Small intestine (tissue), 7 donors: ENCODE measurements around the gene PIEZO2. TPM values are rescaled to one million over a fixed set of nuclear protein-coding genes. Genes with fewer than 3 reads are reported as not detected.

Source experiments
- DNase-seq, 2 donors: peaks; one replicate each; pipeline versions ENCODE4 v3.0.0 to v3.0.0-alpha.2; 2013
- FAIRE-seq: peaks from 2 replicates; lab custom pipeline; 2012; peaks lifted over from hg19 to GRCh38; lab: Jason Lieb, UNC
- H3K27ac ChIP-seq, 3 donors: one replicate each; pipeline ENCODE4 v1.5.1; 2013; ENCODE audit warnings: low read length in 2 of 3, mild to moderate bottlenecking in 2 of 3, control low read depth in 1 of 3, inconsistent platforms in 1 of 3, low read depth in 1 of 3, moderate library complexity in 1 of 3
- H3K27me3 ChIP-seq, 3 donors: one replicate each; pipeline ENCODE4 v1.6.1; 2013; ENCODE audit warnings: low read length in 3 of 3, inconsistent platforms in 1 of 3; ENCODE audit not compliant: control insufficient read depth in 3 of 3, insufficient read depth in 3 of 3
- H3K36me3 ChIP-seq, 3 donors: one replicate each; pipeline ENCODE4 v1.6.1; 2013; ENCODE audit warnings: low read length in 3 of 3, inconsistent platforms in 1 of 3, low read depth in 1 of 3, mild to moderate bottlenecking in 1 of 3, moderate library complexity in 1 of 3; ENCODE audit not compliant: control insufficient read depth in 3 of 3, insufficient read depth in 2 of 3
- H3K4me1 ChIP-seq, 3 donors: one replicate each; pipeline ENCODE4 v1.6.1; 2013; ENCODE audit warnings: low read length in 2 of 3, inconsistent platforms in 1 of 3, low read depth in 1 of 3, mild to moderate bottlenecking in 1 of 3, moderate library complexity in 1 of 3; ENCODE audit not compliant: control insufficient read depth in 3 of 3, insufficient read depth in 2 of 3
- H3K4me3 ChIP-seq, 3 donors: one replicate each; pipeline ENCODE4 v1.5.1; 2013; ENCODE audit warnings: low read length in 3 of 3, control low read depth in 1 of 3, inconsistent platforms in 1 of 3, low read depth in 1 of 3, mild to moderate bottlenecking in 1 of 3, moderate library complexity in 1 of 3
- H3K9me3 ChIP-seq, 2 donors: one replicate each; pipeline ENCODE4 v1.6.1; 2013; ENCODE audit warnings: low read depth in 1 of 2, low read length in 1 of 2; ENCODE audit not compliant: control insufficient read depth in 2 of 2, insufficient read depth in 1 of 2
- WGBS, 3 donors: extraction: QIAGEN DNeasy Blood & Tissue Kit; methylation state at CpG; one replicate each; pipeline ENCODE4 v1.1.7; 2013; 5-methylcytosine and 5-hydroxymethylcytosine counted together
- polyA plus RNA-seq, 4 donors: library from polyadenylated mRNA; stranded (reverse) in 3 of 4; unstranded in 1 of 4; fragments of 200-250 nt in 3 of 4; fragments of 120-200 nt in 1 of 4; gene quantifications; one replicate each; pipeline versions ENCODE4 v1.2.1 to v1.2.3, GENCODE V29; 2013
- donor health status: healthy with polysubstance abuse.
- donor health status: control.
- donor health status: control.
- donor health status: Bipolar disorder and iron deficiency.
- donor health status: healthy.

PIEZO2 gene
- polyA plus RNA-seq, 4 donors = 0.81 to 30.2 (median 1.8) TPM; not detected in 1

GRCh38 chr18:10833656-10834055, 315.7 kb downstream of the PIEZO2 start:
- no peaks in the 10 kb centered on the region for H3K36me3 ChIP-seq
- WGBS, 3 donors = 60 to 62% (median 61%) methylated on average over 2 of the region's 2 CpGs
- DNase-seq = no peak
- H3K27ac ChIP-seq = no peak overlapping the region
- no peak overlapping the region for H3K4me3 ChIP-seq
- H3K4me1 ChIP-seq = peaks cover 0 to 7% (median 0%) of the 10 kb centered on the region in 3 donors
- FAIRE-seq = no peak
- H3K27me3 ChIP-seq = peaks cover 0 to 1% (median 0%) of the 10 kb centered on the region in 3 donors
- no peaks in the 10 kb centered on the region for H3K9me3 ChIP-seq

GRCh38 chr18:10826400-10826799, 323.0 kb downstream of the PIEZO2 start:
- DNase-seq (no peak), FAIRE-seq (no peak)
- 88 to 92% (median 89%) methylated on average over 2 of the region's 2 CpGs for WGBS, 3 donors
- Histone ChIP-seq H3K27ac (no peak overlapping the region), H3K4me3 (no peak overlapping the region), H3K4me1 (no peaks in the 10 kb centered on the region), H3K9me3 (no peaks in the 10 kb centered on the region), H3K36me3 (no peaks in the 10 kb centered on the region), H3K27me3 (peaks cover 0 to 4% (median 0%) of the 10 kb centered on the region in 3 donors)

- no peak for DNase-seq
Measured at GRCh38 chr18:10822456-10822855, 326.9 kb downstream of the PIEZO2 start.

GRCh38 chr18:10820681-10821080, 328.7 kb downstream of the PIEZO2 start:
- 72 to 84% (median 72%) methylated on average over 5 of the region's 5 CpGs for WGBS, 3 donors

More at GRCh38 chr18:10822456-10822855, 326.9 kb downstream of the PIEZO2 start:
- H3K27ac ChIP-seq = no peak overlapping the region
- H3K4me3 ChIP-seq = no peak overlapping the region
- no peaks in the 10 kb centered on the region for H3K4me1 ChIP-seq
- peaks cover 0 to 5% of the 10 kb centered on the region in 2 donors for H3K9me3 ChIP-seq
- 31 to 34% (median 32%) methylated on average over 6 of the region's 6 CpGs for WGBS, 3 donors
- H3K36me3 ChIP-seq = no peaks in the 10 kb centered on the region
- H3K27me3 ChIP-seq = no peaks in the 10 kb centered on the region
- FAIRE-seq = no peak

GRCh38 chr18:10814336-10814735, 335.0 kb downstream of the PIEZO2 start:
- no peaks in the 10 kb centered on the region for H3K36me3 ChIP-seq
- H3K4me1 ChIP-seq = no peaks in the 10 kb centered on the region
- DNase-seq (no peak), FAIRE-seq (no peak)
- no peak overlapping the region for H3K27ac ChIP-seq
- H3K4me3 ChIP-seq = no peak overlapping the region
- WGBS, 3 donors = 54 to 67% (median 61%) methylated on average over 4 of the region's 4 CpGs
- no peaks in the 10 kb centered on the region for H3K27me3 ChIP-seq
- no peaks in the 10 kb centered on the region for H3K9me3 ChIP-seq

More at GRCh38 chr18:10820681-10821080, 328.7 kb downstream of the PIEZO2 start:
- H3K4me1 ChIP-seq = no peaks in the 10 kb centered on the region
- no peak overlapping the region for H3K27ac ChIP-seq
- DNase-seq (no peak), FAIRE-seq (no peak)
- H3K9me3 ChIP-seq = peaks cover 0 to 5% of the 10 kb centered on the region in 2 donors
- H3K27me3 ChIP-seq = no peaks in the 10 kb centered on the region
- no peaks in the 10 kb centered on the region for H3K36me3 ChIP-seq
- no peak overlapping the region for H3K4me3 ChIP-seq

- no peak for FAIRE-seq
Measured at GRCh38 chr18:10805587-10806118, 343.7 kb downstream of the PIEZO2 start.

GRCh38 chr18:10804126-10804525, 345.2 kb downstream of the PIEZO2 start:
- WGBS, 3 donors = 80 to 85% (median 83%) methylated on average over 9 of the region's 9 CpGs
- Histone ChIP-seq H3K36me3 (peaks cover 0 to 5% (median 0%) of the 10 kb centered on the region in 3 donors), H3K9me3 (no peaks in the 10 kb centered on the region), H3K27me3 (no peaks in the 10 kb centered on the region), H3K27ac (no peak overlapping the region), H3K4me1 (peaks cover 0 to 5% (median 0%) of the 10 kb centered on the region in 3 donors), H3K4me3 (no peak overlapping the region)
- DNase-seq = no peak
- FAIRE-seq = no peak

More at GRCh38 chr18:10805587-10806118, 343.7 kb downstream of the PIEZO2 start:
- Histone ChIP-seq H3K4me3 (no peak overlapping the region), H3K9me3 (no peaks in the 10 kb centered on the region), H3K27me3 (no peaks in the 10 kb centered on the region), H3K36me3 (peaks cover 0 to 3% (median 0%) of the 10 kb centered on the region in 3 donors), H3K27ac (no peak overlapping the region), H3K4me1 (no peaks in the 10 kb centered on the region)
- DNase-seq = no peak
- WGBS, 3 donors = 87 to 97% (median 92%) methylated on average over 3 of the region's 3 CpGs

- Histone ChIP-seq H3K27me3 (no peaks in the 10 kb centered on the region), H3K4me3 (no peak overlapping the region), H3K4me1 (peaks cover 0 to 19% (median 0%) of the 10 kb centered on the region in 3 donors), H3K9me3 (no peaks in the 10 kb centered on the region), H3K36me3 (peaks cover 0 to 9% (median 0%) of the 10 kb centered on the region in 3 donors), H3K27ac (peak overlapping the region in 1 of 3 donors; percentile 92)
- peak in 1 of 2 donors; percentile 90 for DNase-seq
- no peak for FAIRE-seq
- 36 to 51% (median 39%) methylated on average over 7 of the region's 7 CpGs for WGBS, 3 donors
Measured at GRCh38 chr18:10798727-10799550, 350.4 kb downstream of the PIEZO2 start.
